HepG2 (cell line): Measurements from ENCODE around the gene VKORC1. TPM values are rescaled to one million over a fixed set of nuclear protein-coding genes. Genes with fewer than 3 reads are reported as not detected.
A peak's percentile ranks its signal among the peaks of the same experiment; 100 is the strongest.

Source experiments
- ARID4A ChIP-seq: sonication (generic); formaldehyde crosslinking; IDR thresholded peaks from 2 replicates; pipeline ENCODE4 v1.5.0; 2020; ENCODE audit warnings: mild to moderate bottlenecking, missing genetic modification reagents, borderline replicate concordance
- ATF2 ChIP-seq: sonication (generic); formaldehyde crosslinking; IDR thresholded peaks from 2 replicates; pipeline ENCODE4 v1.4.0; 2020; ENCODE audit warnings: missing genetic modification reagents
- CBX5 ChIP-seq: sonication (generic); formaldehyde crosslinking; IDR thresholded peaks from 2 replicates; pipeline ENCODE4 v1.4.0; 2020; ENCODE audit warnings: missing genetic modification reagents, borderline replicate concordance
- ESRRA ChIP-seq: sonication (generic); formaldehyde crosslinking; IDR thresholded peaks from 2 replicates; pipeline ENCODE4 v1.5.1; 2020; ENCODE audit warnings: mild to moderate bottlenecking, low read depth, missing genetic modification reagents
- FUBP1 ChIP-seq: sonication (generic); formaldehyde crosslinking; IDR thresholded peaks from 2 replicates; pipeline ENCODE4 v1.5.1; 2020; ENCODE audit warnings: missing genetic modification reagents, mild to moderate bottlenecking, borderline replicate concordance
- GABPA ChIP-seq, 2 experiments: IDR thresholded peaks; 2 replicates each; pipeline ENCODE4 v1.6.1; 2011 to 2016; ENCODE audit warnings: low read depth in 2 of 2, low read length in 1 of 2, missing biosample characterization in 1 of 2, missing genetic modification characterization in 1 of 2
- GTF2F1 ChIP-seq: fragments of 150-350 bp; IDR thresholded peaks from 2 replicates; pipeline ENCODE4 v1.6.1; 2014; ENCODE audit warnings: low read length
- HNRNPLL ChIP-seq: fragments of 200-400 bp; formaldehyde crosslinking; IDR thresholded peaks from 2 replicates; pipeline ENCODE4 v1.6.1; 2017; ENCODE audit warnings: mild to moderate bottlenecking, low read depth, low read length; ENCODE audit not compliant: poor library complexity, severe bottlenecking
- KDM6A ChIP-seq: IDR thresholded peaks from 2 replicates; pipeline ENCODE4 v1.6.1; 2016; ENCODE audit warnings: low read depth
- KLF13 ChIP-seq: sonication (generic); formaldehyde crosslinking; IDR thresholded peaks from 2 replicates; pipeline ENCODE4 v1.4.0; 2020; ENCODE audit warnings: mild to moderate bottlenecking, missing genetic modification reagents
- RFXANK ChIP-seq: IDR thresholded peaks from 2 replicates; pipeline ENCODE4 v1.6.1; 2016
- SP5 ChIP-seq: IDR thresholded peaks from 2 replicates; pipeline ENCODE4 v1.6.1; 2016; ENCODE audit warnings: low read depth, borderline replicate concordance
- TCF7 ChIP-seq: sonication (generic); IDR thresholded peaks from 2 replicates; pipeline ENCODE4 v1.6.1; 2016; ENCODE audit warnings: antibody characterized with exemption, low read depth
- TMF1 ChIP-seq: sonication (generic); formaldehyde crosslinking; IDR thresholded peaks from 2 replicates; pipeline ENCODE4 v1.8.1; 2022; ENCODE audit warnings: low read depth, missing genetic modification reagents
- ZBTB42 ChIP-seq: sonication (generic); formaldehyde crosslinking; IDR thresholded peaks from 2 replicates; pipeline ENCODE4 v1.5.0; 2020; ENCODE audit warnings: mild to moderate bottlenecking, missing genetic modification reagents
- ZKSCAN1 ChIP-seq: fragments of 150-350 bp; IDR thresholded peaks from 2 replicates; pipeline ENCODE4 v1.6.1; 2014; ENCODE audit warnings: low read length
- ZNF253 ChIP-seq: sonication (generic); formaldehyde crosslinking; IDR thresholded peaks from 2 replicates; pipeline ENCODE4 v1.8.0; 2022; ENCODE audit warnings: mild to moderate bottlenecking, missing genetic modification reagents, borderline replicate concordance
- ZNF737 ChIP-seq: sonication (generic); formaldehyde crosslinking; IDR thresholded peaks from 2 replicates; pipeline ENCODE4 v1.5.0; 2020; ENCODE audit warnings: missing genetic modification reagents, mild to moderate bottlenecking, borderline replicate concordance
- ZSCAN20 ChIP-seq: sonication (generic); formaldehyde crosslinking; IDR thresholded peaks from 2 replicates; pipeline ENCODE4 v1.4.0; 2020; ENCODE audit warnings: missing genetic modification reagents, mild to moderate bottlenecking, borderline replicate concordance
- polyA plus RNA-seq, 8 experiments: library from polyadenylated mRNA; depleted of rRNA in 3 of 8; stranded (reverse) in 7 of 8; unstranded in 1 of 8; fragments of >200 nt; fragmentation: Illumina TruSeq in 4 of 8; extraction: Trizol in 4 of 8; gene quantifications; 2 replicates each; pipeline versions ENCODE4 v1.2.1 to v1.2.3, GENCODE V29; 2011 to 2016; ENCODE audit warnings: low read depth in 4 of 8, missing spikeins in 1 of 8, mixed read lengths in 1 of 8; ENCODE audit not compliant: insufficient read depth in 1 of 8
- total RNA-seq, 5 experiments: library from RNA; depleted of rRNA; stranded (reverse); fragments of >200 nt; fragmentation: Illumina TruSeq; extraction: Trizol; gene quantifications; 2 replicates each; pipeline ENCODE4 v1.2.3, GENCODE V29; 2016; ENCODE audit warnings: low read depth in 1 of 5
- TF ChIP-seq, protein P1 (sequence below): sonication (generic); formaldehyde crosslinking; IDR thresholded peaks from 2 replicates; pipeline ENCODE4 v1.4.0; 2020; ENCODE audit warnings: missing genetic modification reagents, borderline replicate concordance

Gene VKORC1
- total and polyA plus RNA-seq, 2 of the 13 experiments (the other 11 are each of a cell fraction or from before 2014, with no cell fraction given) = 141 to 615 TPM

DNA sequence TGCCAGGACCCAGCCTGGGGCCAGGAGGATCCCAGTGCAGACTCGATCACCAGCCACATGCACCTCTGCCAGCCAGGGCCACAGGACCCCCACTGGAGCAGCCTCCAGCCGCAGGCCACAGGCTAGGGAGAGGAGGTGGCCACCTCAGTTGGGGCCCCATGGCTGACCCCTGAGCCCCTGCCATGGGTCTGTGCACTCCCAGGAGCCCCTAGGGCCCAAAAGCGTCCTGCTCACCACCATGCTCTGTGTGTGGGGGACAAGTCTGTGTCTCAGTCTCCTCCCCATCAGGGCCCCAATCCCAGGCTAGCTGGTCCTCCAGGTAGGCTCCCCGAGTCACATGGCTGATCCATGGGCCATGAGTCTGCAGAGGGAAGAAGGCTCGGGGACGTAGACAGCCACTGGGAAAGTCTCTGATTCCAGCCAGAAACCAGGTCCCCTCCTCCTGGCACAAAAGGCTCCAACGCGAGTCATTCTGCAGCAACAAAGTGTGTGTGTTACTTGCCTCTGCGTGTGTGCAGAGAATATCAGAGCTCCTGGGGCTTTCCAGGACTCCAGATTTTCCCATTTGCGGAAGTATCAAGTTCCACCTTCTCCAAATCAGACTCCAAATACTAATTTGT lies 47.0 kb upstream of the VKORC1 start (continued):
- no peak for TF ChIP-seq SP5 (CRISPR knock-in tag)
- 0 out of 2 replicates have a peak, but pooled peaks have one; percentile 41 for TF ChIP-seq CBX5
- no peak for TF ChIP-seq HNRNPLL
- TF ChIP-seq RFXANK (CRISPR knock-in tag) = no peak
- no peak for TF ChIP-seq ZNF253 (CRISPR knock-in tag)
- no peak for TF ChIP-seq FUBP1 (CRISPR knock-in tag)
- no peak for TF ChIP-seq ZSCAN20 (CRISPR knock-in tag)
- TF ChIP-seq ZNF737 = no peak
- no peak for TF ChIP-seq ESRRA
- TF ChIP-seq ATF2 (CRISPR knock-in tag) = peak; percentile 19; the same call in 1 of the 2 replicates
- TF ChIP-seq, protein P1, sequence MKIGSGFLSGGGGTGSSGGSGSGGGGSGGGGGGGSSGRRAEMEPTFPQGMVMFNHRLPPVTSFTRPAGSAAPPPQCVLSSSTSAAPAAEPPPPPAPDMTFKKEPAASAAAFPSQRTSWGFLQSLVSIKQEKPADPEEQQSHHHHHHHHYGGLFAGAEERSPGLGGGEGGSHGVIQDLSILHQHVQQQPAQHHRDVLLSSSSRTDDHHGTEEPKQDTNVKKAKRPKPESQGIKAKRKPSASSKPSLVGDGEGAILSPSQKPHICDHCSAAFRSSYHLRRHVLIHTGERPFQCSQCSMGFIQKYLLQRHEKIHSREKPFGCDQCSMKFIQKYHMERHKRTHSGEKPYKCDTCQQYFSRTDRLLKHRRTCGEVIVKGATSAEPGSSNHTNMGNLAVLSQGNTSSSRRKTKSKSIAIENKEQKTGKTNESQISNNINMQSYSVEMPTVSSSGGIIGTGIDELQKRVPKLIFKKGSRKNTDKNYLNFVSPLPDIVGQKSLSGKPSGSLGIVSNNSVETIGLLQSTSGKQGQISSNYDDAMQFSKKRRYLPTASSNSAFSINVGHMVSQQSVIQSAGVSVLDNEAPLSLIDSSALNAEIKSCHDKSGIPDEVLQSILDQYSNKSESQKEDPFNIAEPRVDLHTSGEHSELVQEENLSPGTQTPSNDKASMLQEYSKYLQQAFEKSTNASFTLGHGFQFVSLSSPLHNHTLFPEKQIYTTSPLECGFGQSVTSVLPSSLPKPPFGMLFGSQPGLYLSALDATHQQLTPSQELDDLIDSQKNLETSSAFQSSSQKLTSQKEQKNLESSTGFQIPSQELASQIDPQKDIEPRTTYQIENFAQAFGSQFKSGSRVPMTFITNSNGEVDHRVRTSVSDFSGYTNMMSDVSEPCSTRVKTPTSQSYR (CRISPR knock-in tag) = 0 out of 2 replicates have a peak, but pooled peaks have one; percentile 20
- no peak for TF ChIP-seq ZBTB42 (CRISPR knock-in tag)
- no peak for TF ChIP-seq KLF13 (CRISPR knock-in tag)
- no peak for TF ChIP-seq ARID4A
- TF ChIP-seq GABPA (IDR thresholded peaks at IDR 0.05; ENCODE audit: low read depth, low read length) = no peak
- no peak for TF ChIP-seq GABPA (CRISPR knock-in tag; IDR thresholded peaks at IDR 0.05; ENCODE audit: low read depth)
- no peak for TF ChIP-seq GTF2F1
- no peak for TF ChIP-seq ZKSCAN1
- no peak; the same call in 1 of the 2 replicates for TF ChIP-seq KDM6A (CRISPR knock-in tag)
- no peak for TF ChIP-seq TMF1 (CRISPR knock-in tag)
- TF ChIP-seq TCF7 = no peak
